ENCODE data around the gene OPCML. TPM values are rescaled to one million over a fixed set of nuclear protein-coding genes. Genes with fewer than 3 reads are reported as not detected.

The OPCML gene
- total and polyA plus RNA-seq, 2 experiments from 2014 or later: 1.2 to 4.4 TPM

DNA sequence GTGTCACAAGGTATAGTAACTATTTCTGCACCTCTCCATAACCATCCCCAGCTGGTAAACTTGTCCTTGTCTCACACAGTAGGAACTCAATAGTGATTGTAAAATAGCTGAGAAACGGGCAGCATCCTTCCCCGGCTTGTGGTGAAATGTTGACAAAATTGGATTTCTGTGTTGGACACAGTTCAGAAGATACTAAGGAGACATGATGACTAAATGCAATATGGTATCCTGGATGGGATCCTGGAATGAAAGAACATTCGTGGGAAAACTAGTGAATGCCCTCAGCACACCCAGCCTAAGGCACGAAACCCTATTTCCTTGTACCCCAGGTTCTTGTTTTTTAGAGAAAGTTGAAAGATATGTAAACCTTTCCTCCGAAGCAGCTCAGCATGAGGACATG is 18.8 kb upstream of the OPCML start:
- Mint-ChIP-seq H3K9me3 (no peaks in the 10 kb centered on the region), H3K27me3 (ENCODE audit: insufficient read depth, low read depth, poor library complexity) (peaks cover 13% of the 10 kb centered on the region), H3K4me3 (no peak overlapping the region), H3K27ac (no peak overlapping the region), H3K4me1 (peaks cover 13% of the 10 kb centered on the region), H3K36me3 (ENCODE audit: low read depth) (no peaks in the 10 kb centered on the region; the same call in 2 of the 3 replicates)
- no peak for DNase-seq (ENCODE audit: low spot score)
- H3K4me2 ChIP-seq: no peak overlapping the region
- H3K27me3 ChIP-seq (ENCODE audit: insufficient read depth): no peaks in the 10 kb centered on the region
- H2AFZ ChIP-seq: no peak overlapping the region
- no peaks in the 10 kb centered on the region for H3K79me2 ChIP-seq (replicated peaks; ENCODE audit: insufficient read depth)
- TF ChIP-seq EZH2 (IDR thresholded peaks at IDR 0.05; ENCODE audit: low read depth, unreplicated experiment) (no peak), JUNB (IDR thresholded peaks at IDR 0.05; ENCODE audit: unreplicated experiment) (no peak), STAT1 (IDR thresholded peaks at IDR 0.05; ENCODE audit: unreplicated experiment) (no peak), EZH2phosphoT487 (IDR thresholded peaks at IDR 0.05; ENCODE audit: unreplicated experiment) (no peak), ZNF331 (CRISPR knock-in tag; IDR thresholded peaks at IDR 0.05; ENCODE audit: low read depth) (no peak), ZNF114 (CRISPR knock-in tag; IDR thresholded peaks at IDR 0.05) (no peak), CREB1 (CRISPR knock-in tag; IDR thresholded peaks at IDR 0.05; ENCODE audit: low read depth) (no peak), NANOG (IDR thresholded peaks at IDR 0.05; ENCODE audit: borderline replicate concordance) (no peak), POLR2AphosphoS5 (IDR thresholded peaks at IDR 0.05; ENCODE audit: low read depth) (no peak)
- TF ChIP-seq, protein P1, sequence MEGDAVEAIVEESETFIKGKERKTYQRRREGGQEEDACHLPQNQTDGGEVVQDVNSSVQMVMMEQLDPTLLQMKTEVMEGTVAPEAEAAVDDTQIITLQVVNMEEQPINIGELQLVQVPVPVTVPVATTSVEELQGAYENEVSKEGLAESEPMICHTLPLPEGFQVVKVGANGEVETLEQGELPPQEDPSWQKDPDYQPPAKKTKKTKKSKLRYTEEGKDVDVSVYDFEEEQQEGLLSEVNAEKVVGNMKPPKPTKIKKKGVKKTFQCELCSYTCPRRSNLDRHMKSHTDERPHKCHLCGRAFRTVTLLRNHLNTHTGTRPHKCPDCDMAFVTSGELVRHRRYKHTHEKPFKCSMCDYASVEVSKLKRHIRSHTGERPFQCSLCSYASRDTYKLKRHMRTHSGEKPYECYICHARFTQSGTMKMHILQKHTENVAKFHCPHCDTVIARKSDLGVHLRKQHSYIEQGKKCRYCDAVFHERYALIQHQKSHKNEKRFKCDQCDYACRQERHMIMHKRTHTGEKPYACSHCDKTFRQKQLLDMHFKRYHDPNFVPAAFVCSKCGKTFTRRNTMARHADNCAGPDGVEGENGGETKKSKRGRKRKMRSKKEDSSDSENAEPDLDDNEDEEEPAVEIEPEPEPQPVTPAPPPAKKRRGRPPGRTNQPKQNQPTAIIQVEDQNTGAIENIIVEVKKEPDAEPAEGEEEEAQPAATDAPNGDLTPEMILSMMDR (conservative IDR thresholded peaks at IDR 0.05; ENCODE audit: low read depth in 2 of 2): no peak
- TF ChIP-seq, protein P2, sequence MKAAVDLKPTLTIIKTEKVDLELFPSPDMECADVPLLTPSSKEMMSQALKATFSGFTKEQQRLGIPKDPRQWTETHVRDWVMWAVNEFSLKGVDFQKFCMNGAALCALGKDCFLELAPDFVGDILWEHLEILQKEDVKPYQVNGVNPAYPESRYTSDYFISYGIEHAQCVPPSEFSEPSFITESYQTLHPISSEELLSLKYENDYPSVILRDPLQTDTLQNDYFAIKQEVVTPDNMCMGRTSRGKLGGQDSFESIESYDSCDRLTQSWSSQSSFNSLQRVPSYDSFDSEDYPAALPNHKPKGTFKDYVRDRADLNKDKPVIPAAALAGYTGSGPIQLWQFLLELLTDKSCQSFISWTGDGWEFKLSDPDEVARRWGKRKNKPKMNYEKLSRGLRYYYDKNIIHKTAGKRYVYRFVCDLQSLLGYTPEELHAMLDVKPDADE (IDR thresholded peaks at IDR 0.05): no peak
- TF ChIP-seq, protein P3, sequence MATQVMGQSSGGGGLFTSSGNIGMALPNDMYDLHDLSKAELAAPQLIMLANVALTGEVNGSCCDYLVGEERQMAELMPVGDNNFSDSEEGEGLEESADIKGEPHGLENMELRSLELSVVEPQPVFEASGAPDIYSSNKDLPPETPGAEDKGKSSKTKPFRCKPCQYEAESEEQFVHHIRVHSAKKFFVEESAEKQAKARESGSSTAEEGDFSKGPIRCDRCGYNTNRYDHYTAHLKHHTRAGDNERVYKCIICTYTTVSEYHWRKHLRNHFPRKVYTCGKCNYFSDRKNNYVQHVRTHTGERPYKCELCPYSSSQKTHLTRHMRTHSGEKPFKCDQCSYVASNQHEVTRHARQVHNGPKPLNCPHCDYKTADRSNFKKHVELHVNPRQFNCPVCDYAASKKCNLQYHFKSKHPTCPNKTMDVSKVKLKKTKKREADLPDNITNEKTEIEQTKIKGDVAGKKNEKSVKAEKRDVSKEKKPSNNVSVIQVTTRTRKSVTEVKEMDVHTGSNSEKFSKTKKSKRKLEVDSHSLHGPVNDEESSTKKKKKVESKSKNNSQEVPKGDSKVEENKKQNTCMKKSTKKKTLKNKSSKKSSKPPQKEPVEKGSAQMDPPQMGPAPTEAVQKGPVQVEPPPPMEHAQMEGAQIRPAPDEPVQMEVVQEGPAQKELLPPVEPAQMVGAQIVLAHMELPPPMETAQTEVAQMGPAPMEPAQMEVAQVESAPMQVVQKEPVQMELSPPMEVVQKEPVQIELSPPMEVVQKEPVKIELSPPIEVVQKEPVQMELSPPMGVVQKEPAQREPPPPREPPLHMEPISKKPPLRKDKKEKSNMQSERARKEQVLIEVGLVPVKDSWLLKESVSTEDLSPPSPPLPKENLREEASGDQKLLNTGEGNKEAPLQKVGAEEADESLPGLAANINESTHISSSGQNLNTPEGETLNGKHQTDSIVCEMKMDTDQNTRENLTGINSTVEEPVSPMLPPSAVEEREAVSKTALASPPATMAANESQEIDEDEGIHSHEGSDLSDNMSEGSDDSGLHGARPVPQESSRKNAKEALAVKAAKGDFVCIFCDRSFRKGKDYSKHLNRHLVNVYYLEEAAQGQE (IDR thresholded peaks at IDR 0.05; ENCODE audit: unreplicated experiment): no peak
- TF ChIP-seq, protein P4, sequence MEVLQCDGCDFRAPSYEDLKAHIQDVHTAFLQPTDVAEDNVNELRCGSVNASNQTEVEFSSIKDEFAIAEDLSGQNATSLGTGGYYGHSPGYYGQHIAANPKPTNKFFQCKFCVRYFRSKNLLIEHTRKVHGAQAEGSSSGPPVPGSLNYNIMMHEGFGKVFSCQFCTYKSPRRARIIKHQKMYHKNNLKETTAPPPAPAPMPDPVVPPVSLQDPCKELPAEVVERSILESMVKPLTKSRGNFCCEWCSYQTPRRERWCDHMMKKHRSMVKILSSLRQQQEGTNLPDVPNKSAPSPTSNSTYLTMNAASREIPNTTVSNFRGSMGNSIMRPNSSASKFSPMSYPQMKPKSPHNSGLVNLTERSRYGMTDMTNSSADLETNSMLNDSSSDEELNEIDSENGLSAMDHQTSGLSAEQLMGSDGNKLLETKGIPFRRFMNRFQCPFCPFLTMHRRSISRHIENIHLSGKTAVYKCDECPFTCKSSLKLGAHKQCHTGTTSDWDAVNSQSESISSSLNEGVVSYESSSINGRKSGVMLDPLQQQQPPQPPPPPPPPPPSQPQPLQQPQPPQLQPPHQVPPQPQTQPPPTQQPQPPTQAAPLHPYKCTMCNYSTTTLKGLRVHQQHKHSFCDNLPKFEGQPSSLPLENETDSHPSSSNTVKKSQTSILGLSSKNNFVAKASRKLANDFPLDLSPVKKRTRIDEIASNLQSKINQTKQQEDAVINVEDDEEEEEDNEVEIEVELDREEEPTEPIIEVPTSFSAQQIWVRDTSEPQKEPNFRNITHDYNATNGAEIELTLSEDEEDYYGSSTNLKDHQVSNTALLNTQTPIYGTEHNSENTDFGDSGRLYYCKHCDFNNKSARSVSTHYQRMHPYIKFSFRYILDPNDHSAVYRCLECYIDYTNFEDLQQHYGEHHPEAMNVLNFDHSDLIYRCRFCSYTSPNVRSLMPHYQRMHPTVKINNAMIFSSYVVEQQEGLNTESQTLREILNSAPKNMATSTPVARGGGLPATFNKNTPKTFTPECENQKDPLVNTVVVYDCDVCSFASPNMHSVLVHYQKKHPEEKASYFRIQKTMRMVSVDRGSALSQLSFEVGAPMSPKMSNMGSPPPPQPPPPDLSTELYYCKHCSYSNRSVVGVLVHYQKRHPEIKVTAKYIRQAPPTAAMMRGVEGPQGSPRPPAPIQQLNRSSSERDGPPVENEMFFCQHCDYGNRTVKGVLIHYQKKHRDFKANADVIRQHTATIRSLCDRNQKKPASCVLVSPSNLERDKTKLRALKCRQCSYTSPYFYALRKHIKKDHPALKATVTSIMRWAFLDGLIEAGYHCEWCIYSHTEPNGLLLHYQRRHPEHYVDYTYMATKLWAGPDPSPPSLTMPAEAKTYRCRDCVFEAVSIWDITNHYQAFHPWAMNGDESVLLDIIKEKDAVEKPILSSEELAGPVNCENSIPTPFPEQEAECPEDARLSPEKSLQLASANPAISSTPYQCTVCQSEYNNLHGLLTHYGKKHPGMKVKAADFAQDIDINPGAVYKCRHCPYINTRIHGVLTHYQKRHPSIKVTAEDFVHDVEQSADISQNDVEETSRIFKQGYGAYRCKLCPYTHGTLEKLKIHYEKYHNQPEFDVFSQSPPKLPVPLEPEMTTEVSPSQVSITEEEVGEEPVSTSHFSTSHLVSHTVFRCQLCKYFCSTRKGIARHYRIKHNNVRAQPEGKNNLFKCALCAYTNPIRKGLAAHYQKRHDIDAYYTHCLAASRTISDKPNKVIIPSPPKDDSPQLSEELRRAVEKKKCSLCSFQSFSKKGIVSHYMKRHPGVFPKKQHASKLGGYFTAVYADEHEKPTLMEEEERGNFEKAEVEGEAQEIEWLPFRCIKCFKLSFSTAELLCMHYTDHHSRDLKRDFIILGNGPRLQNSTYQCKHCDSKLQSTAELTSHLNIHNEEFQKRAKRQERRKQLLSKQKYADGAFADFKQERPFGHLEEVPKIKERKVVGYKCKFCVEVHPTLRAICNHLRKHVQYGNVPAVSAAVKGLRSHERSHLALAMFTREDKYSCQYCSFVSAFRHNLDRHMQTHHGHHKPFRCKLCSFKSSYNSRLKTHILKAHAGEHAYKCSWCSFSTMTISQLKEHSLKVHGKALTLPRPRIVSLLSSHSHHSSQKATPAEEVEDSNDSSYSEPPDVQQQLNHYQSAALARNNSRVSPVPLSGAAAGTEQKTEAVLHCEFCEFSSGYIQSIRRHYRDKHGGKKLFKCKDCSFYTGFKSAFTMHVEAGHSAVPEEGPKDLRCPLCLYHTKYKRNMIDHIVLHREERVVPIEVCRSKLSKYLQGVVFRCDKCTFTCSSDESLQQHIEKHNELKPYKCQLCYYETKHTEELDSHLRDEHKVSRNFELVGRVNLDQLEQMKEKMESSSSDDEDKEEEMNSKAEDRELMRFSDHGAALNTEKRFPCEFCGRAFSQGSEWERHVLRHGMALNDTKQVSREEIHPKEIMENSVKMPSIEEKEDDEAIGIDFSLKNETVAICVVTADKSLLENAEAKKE (CRISPR knock-in tag; IDR thresholded peaks at IDR 0.05): no peak
- no peaks in the 10 kb centered on the region for H4K20me1 ChIP-seq (replicated peaks; ENCODE audit: insufficient read depth)
- 0 out of 2 replicates have a peak, but pooled peaks cover 15% of the 10 kb centered on the region for H3K4me1 ChIP-seq (ENCODE audit: insufficient read depth)
- no peaks in the 10 kb centered on the region for H3K9me2 ChIP-seq (ENCODE audit: insufficient read depth)
- ATAC-seq: no peak
- no peak overlapping the region for H3K27ac ChIP-seq (ENCODE audit: low read depth)
- H3K4me3 ChIP-seq: no peak overlapping the region
- H3F3A ChIP-seq (replicated peaks; ENCODE audit: low read depth): no peaks in the 10 kb centered on the region
- H3K36me3 ChIP-seq (ENCODE audit: insufficient read depth): no peaks in the 10 kb centered on the region; the same call in 1 of the 2 replicates

Measured in GM23338 (cell line).